Measurements from ENCODE around the gene TMEM169. TPM values are rescaled to one million over a fixed set of nuclear protein-coding genes. Genes with fewer than 3 reads are reported as not detected.

Gene TMEM169
- total RNA-seq, 1 experiment from 2014 or later, result 8.2 TPM

GRCh38 chr2:216107320-216107719 is 25.6 kb downstream of the TMEM169 start:
- H3K4me3 ChIP-seq, result no peak overlapping the region
- H3K9me3 ChIP-seq (replicated peaks), result no peaks in the 10 kb centered on the region
- H3K27ac ChIP-seq, result no peak overlapping the region
- no peak for DNase-seq
- H3K27me3 ChIP-seq, result no peaks in the 10 kb centered on the region
- H3K36me3 ChIP-seq, result peaks cover 23% of the 10 kb centered on the region
- H3K4me1 ChIP-seq, result peaks cover 5% of the 10 kb centered on the region; the same call in 1 of the 2 replicates

- Histone ChIP-seq H3K27ac (no peak overlapping the region), H3K27me3 (no peaks in the 10 kb centered on the region), H3K9me3 (replicated peaks) (no peaks in the 10 kb centered on the region), H3K4me3 (no peak overlapping the region), H3K4me1 (peaks cover 5% of the 10 kb centered on the region; the same call in 1 of the 2 replicates), H3K36me3 (peaks cover 27% of the 10 kb centered on the region)
- DNase-seq, result no peak
These were observed 26.0 kb downstream of the TMEM169 start for GRCh38 chr2:216107760-216108159.

DNA sequence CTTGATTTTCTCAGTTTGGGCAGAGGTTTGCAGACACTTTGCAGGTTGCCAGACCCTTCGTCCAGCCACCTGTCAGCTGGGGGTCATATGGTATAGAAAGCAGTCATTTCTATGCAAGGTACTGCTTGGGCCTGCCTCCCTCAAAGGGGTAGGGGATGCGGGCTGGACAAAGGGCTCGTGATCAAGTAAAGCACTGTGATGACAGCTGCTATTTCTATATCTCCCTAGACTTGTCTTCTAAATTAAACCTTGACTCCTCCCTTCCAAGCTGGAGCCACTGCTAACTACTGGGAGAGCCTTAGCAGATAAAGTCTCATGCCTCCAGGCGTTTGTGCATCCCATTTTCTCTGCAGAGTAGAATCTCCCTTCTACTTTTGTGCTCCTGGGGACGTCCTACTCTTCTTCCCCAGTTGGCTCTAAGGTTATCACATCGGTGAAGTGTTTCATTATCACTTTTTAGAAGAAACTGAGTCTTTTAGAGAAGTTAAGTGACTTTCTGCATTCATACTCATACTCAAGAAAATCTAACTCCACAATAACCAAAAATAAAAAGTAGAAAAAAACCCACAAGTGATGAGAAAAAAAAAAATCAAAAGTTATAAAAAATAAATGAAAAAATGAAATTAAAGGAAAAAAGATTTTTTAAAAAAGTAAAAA is 26.7 kb downstream of the TMEM169 start:
- Histone ChIP-seq H3K27ac (peak overlapping the region; percentile 88), H3K36me3 (peaks cover 34% of the 10 kb centered on the region)
- DNase-seq, result peak; percentile 47 to 65

GRCh38 chr2:216108967-216109921 is 27.5 kb downstream of the TMEM169 start, which contains the start of gene XRCC5:
Gene XRCC5 (plus strand): TSS chr2:216109348. CDS start chr2:216109437, 89 bp downstream.
- peaks cover 9% of the 10 kb centered on the region for H3K4me1 ChIP-seq
- H3K27me3 ChIP-seq, result no peaks in the 10 kb centered on the region
- peaks cover 42% of the 10 kb centered on the region for H3K36me3 ChIP-seq
- H3K9me3 ChIP-seq (replicated peaks), result no peaks in the 10 kb centered on the region
- H3K4me3 ChIP-seq, result peak within 1 kb of the TSS; percentile 96
- peak within 1 kb of the TSS; percentile 88 for H3K27ac ChIP-seq
- peak; percentile 95 to 97 for DNase-seq

More for the DNA sequence above, 26.7 kb downstream of the TMEM169 start:
- Histone ChIP-seq H3K4me1 (peaks cover 5% of the 10 kb centered on the region; the same call in 1 of the 2 replicates), H3K9me3 (replicated peaks) (no peaks in the 10 kb centered on the region), H3K4me3 (peak overlapping the region; percentile 96), H3K27me3 (no peaks in the 10 kb centered on the region)

DNA sequence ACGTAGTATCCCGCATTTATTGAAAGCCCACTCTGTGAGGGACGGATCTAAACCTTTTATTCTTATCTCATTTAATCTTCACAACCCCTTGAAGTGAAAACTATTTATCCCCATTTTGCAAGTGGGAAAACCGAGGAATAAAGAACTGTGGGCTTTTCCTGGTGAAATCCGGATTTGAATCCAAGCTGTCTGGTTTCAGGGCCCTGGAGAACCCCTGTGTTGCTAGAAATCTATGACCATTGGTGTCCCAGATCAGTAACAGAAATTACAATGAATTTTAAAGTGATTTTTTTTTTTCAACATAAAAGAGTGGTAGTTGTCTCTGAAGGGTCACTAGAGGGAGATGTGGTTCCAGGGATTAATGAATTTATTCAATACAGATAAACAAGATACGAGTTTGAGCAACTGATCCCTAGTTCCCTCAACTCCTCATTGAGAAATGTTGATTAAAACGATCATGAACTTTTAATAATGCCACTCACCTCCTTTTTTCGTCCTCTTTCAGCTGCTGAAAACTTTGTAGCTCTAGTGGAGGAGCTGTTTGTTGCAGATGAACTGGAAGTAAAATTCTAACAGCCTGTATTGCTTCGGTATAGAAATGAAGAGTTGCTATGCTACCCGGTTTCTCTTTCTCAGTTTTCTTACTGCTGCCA is 28.4 kb downstream of the TMEM169 start:
- DNase-seq, result peak in 1 of 2 experiments; percentile 24
- peaks cover 12% of the 10 kb centered on the region for H3K4me1 ChIP-seq
- H3K36me3 ChIP-seq, result peaks cover 47% of the 10 kb centered on the region
- H3K4me3 ChIP-seq, result peak overlapping the region; percentile 96
- H3K27me3 ChIP-seq, result no peaks in the 10 kb centered on the region
- H3K9me3 ChIP-seq (replicated peaks), result no peaks in the 10 kb centered on the region
- H3K27ac ChIP-seq, result peak overlapping the region; percentile 88

DNA sequence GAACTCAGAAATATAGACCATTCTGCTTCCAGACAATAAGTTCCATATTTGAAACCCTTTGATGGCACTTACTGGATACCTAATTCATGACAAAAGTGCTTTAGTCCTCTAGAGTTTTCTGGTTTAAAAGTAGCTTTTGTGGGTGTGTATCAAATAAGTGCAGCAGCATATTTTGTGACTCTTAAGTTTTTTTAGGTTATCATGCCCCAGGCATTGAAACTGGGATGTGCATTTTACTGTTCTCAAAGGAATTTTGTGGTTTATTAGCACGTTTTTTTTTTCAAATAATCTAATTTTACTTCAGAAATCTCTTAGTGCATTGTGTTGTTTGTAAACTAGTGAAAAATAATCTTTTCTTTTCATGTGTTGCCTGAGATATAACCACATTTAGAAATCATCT is 28.9 kb downstream of the TMEM169 start:
- H3K36me3 ChIP-seq, result peaks cover 52% of the 10 kb centered on the region
- H3K27ac ChIP-seq, result peak overlapping the region; percentile 88
- H3K4me3 ChIP-seq, result peak overlapping the region; percentile 96

GRCh38 chr2:216111122-216111521 is 29.4 kb downstream of the TMEM169 start:
- Histone ChIP-seq H3K27me3 (no peaks in the 10 kb centered on the region), H3K4me3 (no peak overlapping the region), H3K4me1 (peaks cover 21% of the 10 kb centered on the region), H3K27ac (no peak overlapping the region), H3K9me3 (replicated peaks) (no peaks in the 10 kb centered on the region), H3K36me3 (peaks cover 57% of the 10 kb centered on the region)
- no peak for DNase-seq

More for the DNA sequence above, 28.9 kb downstream of the TMEM169 start:
- no peak for DNase-seq
- Histone ChIP-seq H3K4me1 (peaks cover 16% of the 10 kb centered on the region), H3K9me3 (replicated peaks) (no peaks in the 10 kb centered on the region), H3K27me3 (no peaks in the 10 kb centered on the region)

GRCh38 chr2:216112926-216113325 is 31.2 kb downstream of the TMEM169 start:
- H3K27me3 ChIP-seq, result no peaks in the 10 kb centered on the region
- peaks cover 28% of the 10 kb centered on the region for H3K4me1 ChIP-seq
- H3K9me3 ChIP-seq (replicated peaks), result no peaks in the 10 kb centered on the region
- DNase-seq, result no peak
- no peak overlapping the region for H3K4me3 ChIP-seq
- peak overlapping the region; percentile 15; the same call in 1 of the 2 replicates for H3K27ac ChIP-seq
- H3K36me3 ChIP-seq, result peaks cover 75% of the 10 kb centered on the region

- peaks cover 24% of the 10 kb centered on the region for H3K4me1 ChIP-seq
- no peak overlapping the region for H3K4me3 ChIP-seq
- no peaks in the 10 kb centered on the region for H3K27me3 ChIP-seq
- H3K36me3 ChIP-seq, result peaks cover 81% of the 10 kb centered on the region
- peak; percentile 38 to 49 for DNase-seq
- H3K27ac ChIP-seq, result peak overlapping the region; percentile 15; the same call in 1 of the 2 replicates
- H3K9me3 ChIP-seq (replicated peaks), result no peaks in the 10 kb centered on the region
These were observed 31.9 kb downstream of the TMEM169 start for GRCh38 chr2:216113572-216113971.

GRCh38 chr2:216114382-216114713 is 32.6 kb downstream of the TMEM169 start:
- Histone ChIP-seq H3K27me3 (no peaks in the 10 kb centered on the region), H3K9me3 (replicated peaks) (no peaks in the 10 kb centered on the region), H3K36me3 (peaks cover 89% of the 10 kb centered on the region), H3K4me1 (peaks cover 23% of the 10 kb centered on the region), H3K4me3 (no peak overlapping the region), H3K27ac (no peak overlapping the region)
- DNase-seq, result peak in 1 of 2 experiments; percentile 6

DNA sequence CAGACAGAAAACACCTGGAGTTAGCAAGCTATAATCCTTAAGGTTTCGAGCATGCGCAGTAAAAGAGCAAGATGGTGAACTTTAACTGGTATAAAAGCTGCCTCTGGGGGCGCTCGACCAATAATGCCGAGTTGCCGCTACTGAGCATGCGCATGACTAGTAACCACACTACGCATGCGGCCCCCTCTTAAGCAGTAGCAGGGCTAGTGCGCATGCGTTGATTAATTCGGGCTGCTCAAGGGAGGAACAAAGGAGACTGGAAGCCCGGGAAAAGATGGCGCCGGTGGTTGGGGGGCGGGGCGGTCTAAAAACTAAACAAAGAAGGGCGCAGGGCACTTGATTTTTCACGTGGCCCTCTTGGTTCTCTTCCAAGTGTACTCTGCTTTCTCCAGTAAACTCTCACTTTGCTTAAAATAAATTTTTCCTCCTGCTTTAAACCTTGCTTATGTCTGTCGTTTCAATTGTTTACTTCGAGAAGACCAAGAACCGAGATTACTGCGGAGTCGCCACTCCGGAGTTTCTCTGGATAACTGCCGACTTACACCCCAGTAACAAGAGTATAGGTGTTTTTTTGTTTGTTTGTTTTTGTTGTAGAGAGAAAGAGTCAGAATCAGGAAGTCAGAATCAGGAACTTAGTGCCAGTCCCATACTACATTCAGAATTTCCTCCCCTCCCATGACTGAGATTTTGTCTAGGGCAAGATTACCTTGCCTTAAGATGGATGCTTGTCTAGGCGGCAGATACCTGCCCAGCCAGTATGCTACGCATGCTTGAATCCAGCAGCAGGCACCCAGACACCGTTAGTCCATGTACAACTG is 33.2 kb downstream of the TMEM169 start:
- Histone ChIP-seq H3K9me3 (replicated peaks) (no peaks in the 10 kb centered on the region), H3K36me3 (peaks cover 92% of the 10 kb centered on the region), H3K27ac (peak overlapping the region; percentile 87), H3K4me1 (peaks cover 23% of the 10 kb centered on the region), H3K4me3 (peak overlapping the region; percentile 59), H3K27me3 (no peaks in the 10 kb centered on the region)
- DNase-seq, result peak; percentile 98 to 100

DNA sequence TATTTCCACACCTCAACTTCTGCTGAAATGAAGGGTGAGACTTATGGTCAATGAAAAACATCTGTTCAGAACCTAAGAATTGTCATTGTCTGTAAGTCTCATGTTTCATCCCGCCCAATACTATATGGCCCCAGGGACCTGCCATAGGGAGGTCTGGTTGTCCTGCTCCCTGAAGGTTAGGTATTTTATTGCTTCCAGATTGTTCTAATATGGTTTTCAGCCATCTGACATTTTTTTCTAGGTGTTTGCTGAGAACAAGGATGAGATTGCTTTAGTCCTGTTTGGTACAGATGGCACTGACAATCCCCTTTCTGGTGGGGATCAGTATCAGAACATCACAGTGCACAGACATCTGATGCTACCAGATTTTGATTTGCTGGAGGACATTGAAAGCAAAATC is 34.7 kb downstream of the TMEM169 start:
- H3K4me1 ChIP-seq, result peaks cover 23% of the 10 kb centered on the region
- no peak overlapping the region for H3K4me3 ChIP-seq
- no peaks in the 10 kb centered on the region for H3K9me3 ChIP-seq (replicated peaks)
- H3K27me3 ChIP-seq, result no peaks in the 10 kb centered on the region
- DNase-seq, result peak in 1 of 2 experiments; percentile 26
- no peak overlapping the region for H3K27ac ChIP-seq
- peaks cover 96% of the 10 kb centered on the region for H3K36me3 ChIP-seq

GRCh38 chr2:216117561-216118340 is 36.0 kb downstream of the TMEM169 start:
- no peaks in the 10 kb centered on the region for H3K27me3 ChIP-seq
- peaks cover 23% of the 10 kb centered on the region for H3K4me1 ChIP-seq
- no peak overlapping the region for H3K4me3 ChIP-seq
- H3K9me3 ChIP-seq (replicated peaks), result no peaks in the 10 kb centered on the region
- no peak for DNase-seq
- H3K27ac ChIP-seq, result no peak overlapping the region
- peaks cover 96% of the 10 kb centered on the region for H3K36me3 ChIP-seq

Measured in SJCRH30 (cell line).